ENCODE results near the gene SH2B2.

GRCh38 chr7:102273749-102274712 is 12.6 kb upstream of the SH2B2 start:
- TF ChIP-seq CTCF (IDR thresholded peaks at IDR 0.05) (no peak), POLR2A (IDR thresholded peaks at IDR 0.05) (no peak)
